ENCODE results near the gene TBC1D14.

- TF ChIP-seq CTCF (IDR thresholded peaks at IDR 0.05) = peak; percentile 75 to 90 (median 84)
- TF ChIP-seq POLR2A (IDR thresholded peaks at IDR 0.05) = no peak
These were observed 35.7 kb upstream of the TBC1D14 start for GRCh38 chr4:6873792-6874461.

Data from right lobe of liver (tissue), 4 donors.